Measurements from ENCODE around the gene MYOM1.

MYOM1 gene

DNA sequence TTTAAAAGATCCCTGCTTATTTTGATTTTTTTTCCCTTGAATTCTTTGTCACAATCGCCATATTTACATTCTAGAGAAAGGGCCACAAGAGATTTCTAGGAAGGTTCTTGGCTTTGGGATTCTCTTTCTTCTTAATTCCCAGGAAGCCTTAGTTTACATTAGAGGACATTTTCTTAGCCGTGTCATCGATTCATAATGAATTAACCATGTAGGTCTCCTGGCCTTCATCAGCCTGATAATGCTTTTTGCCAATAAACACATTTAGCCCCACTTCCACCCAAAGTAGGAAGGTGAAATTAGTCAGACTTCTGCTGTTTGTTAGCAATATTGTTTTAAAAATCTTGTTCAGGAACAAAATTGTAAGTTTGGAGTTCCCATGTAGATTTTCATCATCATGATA is 135.6 kb downstream of the MYOM1 start:
- H3K4me1 ChIP-seq (ENCODE audit: control insufficient read depth in 2 of 2, insufficient read depth in 1 of 2, low read depth in 1 of 2, low read length in 2 of 2), result peaks cover 2 to 12% of the 10 kb centered on the region in 2 donors
- H3K36me3 ChIP-seq (replicated peaks in 1 of 2; ENCODE audit: control insufficient read depth in 2 of 2, insufficient read depth in 2 of 2, low read length in 2 of 2), result no peaks in the 10 kb centered on the region
- no peak overlapping the region for H4K8ac ChIP-seq (ENCODE audit: low read depth, low read length)
- H2BK12ac ChIP-seq (ENCODE audit: low read length), result no peak overlapping the region
- H3K27me3 ChIP-seq (ENCODE audit: control insufficient read depth in 3 of 3, insufficient read depth in 3 of 3, low read depth in 1 of 3, low read length in 3 of 3), result no peaks in the 10 kb centered on the region
- no CpG with 5 or more reads among the region's 3 CpGs for WGBS, 2 donors (ENCODE audit: extremely low coverage in 2 of 2, insufficient read length in 2 of 2, insufficient replicate concordance in 1 of 2)
- no peak overlapping the region for H3K23ac ChIP-seq (ENCODE audit: low read depth, low read length, poor library complexity)
- H3K4ac ChIP-seq (ENCODE audit: low read length), result no peak overlapping the region
- H3K9me3 ChIP-seq (replicated peaks in 1 of 2; ENCODE audit: control insufficient read depth in 2 of 2, insufficient read depth in 1 of 2, low read depth in 1 of 2, low read length in 2 of 2), result no peaks in the 10 kb centered on the region
- no peak overlapping the region for H2BK120ac ChIP-seq (ENCODE audit: low read depth, low read length)
- H2BK15ac ChIP-seq (ENCODE audit: low read length), result no peak overlapping the region
- no peak overlapping the region for H3K14ac ChIP-seq (ENCODE audit: low read length)
- no peak overlapping the region for H2AK5ac ChIP-seq (ENCODE audit: low read depth, low read length)
- no peak overlapping the region for H3K18ac ChIP-seq (ENCODE audit: low read length)
- no peaks in the 10 kb centered on the region for H3K79me1 ChIP-seq (ENCODE audit: low read depth, low read length)
- no peak overlapping the region for H3K4me3 ChIP-seq (ENCODE audit: low read length in 2 of 2)
- no peak for DNase-seq (ENCODE audit: low spot score)
- H3K9ac ChIP-seq (ENCODE audit: low read depth, low read length, poor library complexity), result no peak overlapping the region
- no peak overlapping the region for H2BK5ac ChIP-seq (ENCODE audit: low read length)
- H3K4me2 ChIP-seq (ENCODE audit: insufficient read depth, low read length, poor library complexity, severe bottlenecking), result no peak overlapping the region
- H3K27ac ChIP-seq (replicated peaks; ENCODE audit: low read length), result no peak overlapping the region
- peak overlapping the region; percentile 76 for H2AFZ ChIP-seq (ENCODE audit: low read length)
- H4K91ac ChIP-seq (ENCODE audit: low read depth, low read length, poor library complexity), result no peak overlapping the region

GRCh38 chr18:3083766-3084165 is 136.0 kb downstream of the MYOM1 start:
- no peak overlapping the region for H3K18ac ChIP-seq (ENCODE audit: low read length)
- H2BK12ac ChIP-seq (ENCODE audit: low read length), result no peak overlapping the region
- H2AFZ ChIP-seq (ENCODE audit: low read length), result peak overlapping the region; percentile 76
- no peak overlapping the region for H3K14ac ChIP-seq (ENCODE audit: low read length)
- H3K4me1 ChIP-seq (ENCODE audit: control insufficient read depth in 2 of 2, insufficient read depth in 1 of 2, low read depth in 1 of 2, low read length in 2 of 2), result peaks cover 2 to 12% of the 10 kb centered on the region in 2 donors
- no peak overlapping the region for H4K8ac ChIP-seq (ENCODE audit: low read depth, low read length)
- no peak overlapping the region for H2BK15ac ChIP-seq (ENCODE audit: low read length)
- H3K9ac ChIP-seq (ENCODE audit: low read depth, low read length, poor library complexity), result no peak overlapping the region
- DNase-seq (ENCODE audit: low spot score), result no peak
- no peak overlapping the region for H2AK5ac ChIP-seq (ENCODE audit: low read depth, low read length)
- no peaks in the 10 kb centered on the region for H3K36me3 ChIP-seq (replicated peaks in 1 of 2; ENCODE audit: control insufficient read depth in 2 of 2, insufficient read depth in 2 of 2, low read length in 2 of 2)
- no peak overlapping the region for H3K27ac ChIP-seq (replicated peaks; ENCODE audit: low read length)
- no peak overlapping the region for H3K4me3 ChIP-seq (ENCODE audit: low read length in 2 of 2)
- no CpG with 5 or more reads among the region's 3 CpGs for WGBS, 2 donors (ENCODE audit: extremely low coverage in 2 of 2, insufficient read length in 2 of 2, insufficient replicate concordance in 1 of 2)
- no peaks in the 10 kb centered on the region for H3K9me3 ChIP-seq (replicated peaks in 1 of 2; ENCODE audit: control insufficient read depth in 2 of 2, insufficient read depth in 1 of 2, low read depth in 1 of 2, low read length in 2 of 2)
- H4K91ac ChIP-seq (ENCODE audit: low read depth, low read length, poor library complexity), result no peak overlapping the region
- H2BK120ac ChIP-seq (ENCODE audit: low read depth, low read length), result no peak overlapping the region
- H3K79me1 ChIP-seq (ENCODE audit: low read depth, low read length), result no peaks in the 10 kb centered on the region
- H3K23ac ChIP-seq (ENCODE audit: low read depth, low read length, poor library complexity), result no peak overlapping the region
- H3K27me3 ChIP-seq (ENCODE audit: control insufficient read depth in 3 of 3, insufficient read depth in 3 of 3, low read depth in 1 of 3, low read length in 3 of 3), result no peaks in the 10 kb centered on the region
- H3K4ac ChIP-seq (ENCODE audit: low read length), result no peak overlapping the region
- no peak overlapping the region for H2BK5ac ChIP-seq (ENCODE audit: low read length)
- no peak overlapping the region for H3K4me2 ChIP-seq (ENCODE audit: insufficient read depth, low read length, poor library complexity, severe bottlenecking)

DNA sequence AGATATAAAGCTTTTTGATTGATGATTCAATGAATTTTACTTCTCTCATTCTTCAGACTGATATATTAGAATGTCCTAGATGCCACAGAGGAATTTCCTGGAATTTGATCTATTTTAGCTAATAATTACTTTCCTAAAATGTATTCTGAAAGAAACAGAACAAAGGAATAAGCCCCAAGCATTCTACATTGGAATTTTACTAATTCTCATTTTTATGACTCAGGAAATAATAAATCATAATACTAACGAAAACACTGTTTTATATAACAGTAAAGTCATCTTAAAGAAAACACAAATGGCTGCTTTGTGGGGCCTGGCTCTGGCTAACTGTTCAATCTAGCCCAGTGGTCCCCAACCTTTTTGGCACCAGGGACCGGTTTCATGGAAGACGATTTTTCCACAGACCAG is 138.2 kb downstream of the MYOM1 start:
- Histone ChIP-seq H3K27me3 (ENCODE audit: control insufficient read depth in 3 of 3, insufficient read depth in 3 of 3, low read depth in 1 of 3, low read length in 3 of 3) (no peaks in the 10 kb centered on the region), H3K79me1 (ENCODE audit: low read depth, low read length) (no peaks in the 10 kb centered on the region), H2AFZ (ENCODE audit: low read length) (no peak overlapping the region), H3K27ac (replicated peaks; ENCODE audit: low read length) (no peak overlapping the region), H3K4me2 (ENCODE audit: insufficient read depth, low read length, poor library complexity, severe bottlenecking) (no peak overlapping the region), H3K14ac (ENCODE audit: low read length) (no peak overlapping the region), H4K8ac (ENCODE audit: low read depth, low read length) (no peak overlapping the region), H3K18ac (ENCODE audit: low read length) (no peak overlapping the region), H3K23ac (ENCODE audit: low read depth, low read length, poor library complexity) (no peak overlapping the region), H4K91ac (ENCODE audit: low read depth, low read length, poor library complexity) (no peak overlapping the region), H2BK12ac (ENCODE audit: low read length) (no peak overlapping the region), H2BK120ac (ENCODE audit: low read depth, low read length) (no peak overlapping the region), H3K9ac (ENCODE audit: low read depth, low read length, poor library complexity) (no peak overlapping the region), H3K4me3 (ENCODE audit: low read length in 2 of 2) (no peak overlapping the region), H3K4me1 (ENCODE audit: control insufficient read depth in 2 of 2, insufficient read depth in 1 of 2, low read depth in 1 of 2, low read length in 2 of 2) (peaks cover 1 to 8% of the 10 kb centered on the region in 2 donors), H3K36me3 (replicated peaks in 1 of 2; ENCODE audit: control insufficient read depth in 2 of 2, insufficient read depth in 2 of 2, low read length in 2 of 2) (no peaks in the 10 kb centered on the region), H2AK5ac (ENCODE audit: low read depth, low read length) (no peak overlapping the region), H3K4ac (ENCODE audit: low read length) (no peak overlapping the region), H3K9me3 (replicated peaks in 1 of 2; ENCODE audit: control insufficient read depth in 2 of 2, insufficient read depth in 1 of 2, low read depth in 1 of 2, low read length in 2 of 2) (no peaks in the 10 kb centered on the region), H2BK5ac (ENCODE audit: low read length) (no peak overlapping the region), H2BK15ac (ENCODE audit: low read length) (no peak overlapping the region)
- DNase-seq (ENCODE audit: low spot score), result no peak
- no CpG with 5 or more reads among the region's 3 CpGs for WGBS, 2 donors (ENCODE audit: extremely low coverage in 2 of 2, insufficient read length in 2 of 2, insufficient replicate concordance in 1 of 2)

DNA sequence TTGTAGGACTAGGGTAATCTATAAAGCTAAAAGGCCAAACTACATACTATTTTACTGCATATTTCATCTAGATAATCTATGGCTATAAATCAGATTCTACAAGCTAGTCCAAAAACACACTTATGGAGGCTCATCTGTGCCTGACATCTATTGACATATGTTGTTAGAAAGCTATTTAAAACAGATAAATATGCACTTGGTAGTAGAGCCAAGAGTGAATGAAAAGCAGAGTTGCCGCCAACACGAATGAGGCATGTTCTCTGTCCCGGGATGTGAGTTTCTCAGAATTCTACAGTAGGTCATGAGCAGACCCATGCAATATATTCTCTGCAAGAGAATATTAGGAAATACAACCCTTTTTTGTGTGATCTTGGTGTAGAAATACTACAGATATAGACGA is 140.1 kb downstream of the MYOM1 start:
- no peak overlapping the region for H2BK5ac ChIP-seq (ENCODE audit: low read length)
- no peak overlapping the region for H2BK12ac ChIP-seq (ENCODE audit: low read length)
- H2AFZ ChIP-seq (ENCODE audit: low read length), result no peak overlapping the region
- H3K18ac ChIP-seq (ENCODE audit: low read length), result no peak overlapping the region
- H4K8ac ChIP-seq (ENCODE audit: low read depth, low read length), result no peak overlapping the region
- WGBS, 2 donors (ENCODE audit: extremely low coverage in 2 of 2, insufficient read length in 2 of 2, insufficient replicate concordance in 1 of 2), result no CpG with 5 or more reads among the region's 4 CpGs
- H3K36me3 ChIP-seq (replicated peaks in 1 of 2; ENCODE audit: control insufficient read depth in 2 of 2, insufficient read depth in 2 of 2, low read length in 2 of 2), result no peaks in the 10 kb centered on the region
- no peak overlapping the region for H3K27ac ChIP-seq (replicated peaks; ENCODE audit: low read length)
- no peak overlapping the region for H3K23ac ChIP-seq (ENCODE audit: low read depth, low read length, poor library complexity)
- H3K9ac ChIP-seq (ENCODE audit: low read depth, low read length, poor library complexity), result no peak overlapping the region
- no peak overlapping the region for H2BK120ac ChIP-seq (ENCODE audit: low read depth, low read length)
- H3K4me1 ChIP-seq (ENCODE audit: control insufficient read depth in 2 of 2, insufficient read depth in 1 of 2, low read depth in 1 of 2, low read length in 2 of 2), result peaks cover 1 to 11% of the 10 kb centered on the region in 2 donors
- no peak overlapping the region for H2AK5ac ChIP-seq (ENCODE audit: low read depth, low read length)
- H4K91ac ChIP-seq (ENCODE audit: low read depth, low read length, poor library complexity), result no peak overlapping the region
- H3K4me3 ChIP-seq (ENCODE audit: low read length in 2 of 2), result no peak overlapping the region
- H3K4me2 ChIP-seq (ENCODE audit: insufficient read depth, low read length, poor library complexity, severe bottlenecking), result no peak overlapping the region
- DNase-seq (ENCODE audit: low spot score), result no peak
- no peaks in the 10 kb centered on the region for H3K79me1 ChIP-seq (ENCODE audit: low read depth, low read length)
- H3K4ac ChIP-seq (ENCODE audit: low read length), result no peak overlapping the region
- no peak overlapping the region for H3K14ac ChIP-seq (ENCODE audit: low read length)
- H3K27me3 ChIP-seq (ENCODE audit: control insufficient read depth in 3 of 3, insufficient read depth in 3 of 3, low read depth in 1 of 3, low read length in 3 of 3), result no peaks in the 10 kb centered on the region
- no peak overlapping the region for H2BK15ac ChIP-seq (ENCODE audit: low read length)
- no peaks in the 10 kb centered on the region for H3K9me3 ChIP-seq (replicated peaks in 1 of 2; ENCODE audit: control insufficient read depth in 2 of 2, insufficient read depth in 1 of 2, low read depth in 1 of 2, low read length in 2 of 2)
